ENCODE data around the gene PNPLA2. TPM values are rescaled to one million over a fixed set of nuclear protein-coding genes. Genes with fewer than 3 reads are reported as not detected.

Gene PNPLA2
- total and polyA plus RNA-seq, 2 of the 8 experiments (the other 6 are each of a cell fraction or from before 2014, with no cell fraction given): 30.9 to 62.1 TPM

DNA sequence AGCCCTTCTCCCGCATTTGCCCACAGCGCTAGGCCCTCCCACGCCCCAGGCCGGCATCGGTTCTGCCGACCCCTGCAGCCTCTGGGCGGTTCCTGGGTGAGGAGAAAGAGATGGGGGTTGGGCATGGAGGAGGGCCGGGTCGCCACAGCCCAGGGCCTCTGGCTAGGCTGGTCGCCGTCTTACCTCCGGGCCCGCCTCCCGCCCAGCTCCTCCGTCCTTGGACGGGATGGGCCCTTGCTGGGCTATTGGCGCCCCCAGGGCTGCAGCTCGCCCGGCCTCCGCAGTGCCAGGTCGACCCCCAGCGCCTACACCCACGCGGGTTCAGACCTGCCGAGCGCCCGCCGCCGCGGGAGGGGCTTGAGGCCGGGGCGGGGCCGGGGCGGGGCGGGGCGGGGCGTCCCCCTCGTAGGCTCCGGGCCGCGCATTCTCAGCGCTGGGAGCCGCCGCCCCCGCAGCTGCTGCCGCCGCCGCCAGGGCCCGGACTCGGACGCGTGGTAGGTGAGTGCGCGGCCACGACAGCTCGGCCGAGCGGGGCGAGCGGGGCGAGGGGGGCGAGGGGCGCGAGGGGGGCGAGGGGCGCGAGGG, 13.9 kb downstream of the PNPLA2 start, which contains the start of gene CD151 (continued):
- no peak for TF ChIP-seq BCL11A (IDR thresholded peaks at IDR 0.05; ENCODE audit: low read depth in 2 of 2, low read length in 2 of 2)

Measured in H1 (cell line).